Heart left ventricle (tissue), 16 donors: ENCODE measurements around the gene MLKL. TPM values are rescaled to one million over a fixed set of nuclear protein-coding genes. Genes with fewer than 3 reads are reported as not detected.
"Not testable (repeated sequence)": the region's sequence is repeated elsewhere in the genome, so short reads cannot be mapped to it uniquely, and the experiment has no call there.

Source experiments
- ATAC-seq, 4 donors: fragments of 200-7000 bp; cut with Tn5 transposase; one replicate each; pipeline ENCODE4 v1.9.1; 2020 to 2022; ENCODE audit warnings: moderate library complexity in 4 of 4, mild to moderate bottlenecking in 3 of 4, moderate number of reproducible peaks in 1 of 4
- DNase-seq, 5 donors: peaks; one replicate each; pipeline ENCODE4 v3.0.0-alpha.2; 2020
- H3K27ac ChIP-seq, 12 donors: fragments of 200-600 bp; sonication (generic) in 4 of 12; one replicate each; pipeline versions ENCODE4 v1.5.0 to v1.8.0; 2016 to 2022; ENCODE audit warnings: mild to moderate bottlenecking in 2 of 12
- H3K27me3 ChIP-seq, 9 donors: fragments of 200-600 bp; sonication (generic) in 2 of 9; one replicate each; pipeline versions ENCODE4 v1.5.1 to v1.8.0; 2016 to 2022; ENCODE audit warnings: mild to moderate bottlenecking in 3 of 9
- H3K36me3 ChIP-seq, 9 donors: fragments of 200-600 bp; sonication (generic) in 2 of 9; one replicate each; pipeline versions ENCODE4 v1.5.0 to v1.8.0; 2018 to 2022; ENCODE audit warnings: mild to moderate bottlenecking in 2 of 9
- H3K4me1 ChIP-seq, 12 donors: fragments of 200-600 bp; sonication (generic) in 4 of 12; one replicate each; pipeline versions ENCODE4 v1.5.0 to v1.8.0; 2016 to 2022; ENCODE audit warnings: mild to moderate bottlenecking in 3 of 12
- H3K4me3 ChIP-seq, 12 donors: fragments of 200-600 bp; sonication (generic) in 4 of 12; one replicate each; pipeline versions ENCODE4 v1.5.0 to v1.8.0; 2017 to 2022; ENCODE audit warnings: mild to moderate bottlenecking in 9 of 12, moderate library complexity in 4 of 12
- H3K9me3 ChIP-seq, 12 donors: fragments of 200-600 bp; sonication (generic) in 4 of 12; one replicate each; pipeline versions ENCODE4 v1.5.0 to v1.8.0; 2016 to 2022; ENCODE audit warnings: mild to moderate bottlenecking in 1 of 12
- POLR2A ChIP-seq, 2 donors: fragments of 450-650 bp; IDR thresholded peaks; one replicate each; pipeline ENCODE4 v1.6.1; 2017; ENCODE audit warnings: antibody characterized with exemption in 2 of 2, mild to moderate bottlenecking in 2 of 2, moderate library complexity in 2 of 2
- WGBS, 4 donors: extraction: QIAGEN DNeasy Blood & Tissue Kit in 2 of 4; methylation state at CpG; one replicate each; pipeline versions ENCODE4 v1.1.5 to v1.1.7; 2013 to 2018; 5-methylcytosine and 5-hydroxymethylcytosine counted together
- intact Hi-C, 10 donors: fragments of 100-400 bp; cut with DNase I; formaldehyde crosslinking; loops; one replicate each; pipeline versions ENCODE4 v1.11.1 to v1.14.2; 2022
- polyA plus RNA-seq, 2 donors: library from polyadenylated mRNA; stranded (reverse); fragments of 200-250 nt; gene quantifications; one replicate each; pipeline ENCODE4 v1.2.3, GENCODE V29; 2013
- total RNA-seq, 9 donors: library from RNA; depleted of rRNA in 2 of 9; stranded (reverse); fragments of >200 nt in 2 of 9; fragmentation: NEBNext Ultra II Directional in 3 of 9; extraction: Animal tissue kit (Norgen Biotek cat#: 25700) in 3 of 9; gene quantifications; one replicate each; pipeline versions ENCODE4 v1.1.0 to v1.2.4, GENCODE V29; 2016 to 2023
- TF ChIP-seq, protein P1 (sequence below), 12 donors: fragments of 200-600 bp; sonication (generic) in 4 of 12; IDR thresholded peaks; one replicate each; pipeline versions ENCODE4 v1.5.0 to v1.8.0; 2018 to 2022; ENCODE audit warnings: antibody characterized with exemption in 12 of 12, mild to moderate bottlenecking in 5 of 12
- donor health status: ischemic (EF 13 %, LVEDD 7.1; RV severe dilation, severe dysfunction).
- donor health status: healthy with polysubstance abuse.
- donor health status: DM: no; HTN: yes; CAD: no.
- donor health status: DM: no; HTN: no; CAD: no.
- donor health status: ischemic (EF 25% LVEDD 6.9; RV normal size, moderate dysfunction).
- donor health status: ischemic (EF 25% LVEDD 5.7; RV mildly dilated, moderate dysfunction).
- donor health status: healthy.
- donor health status: DM: yes; HTN: yes; CAD: no.
- donor health status: ischemic (EF 35%, LVEDD 5.7; RV mildly dilated, moderate dysfunction).
- donor health status: nonischemic (EF 11% LVEDD 7.7; RV severe dilation, severe dysfunction).
- donor health status: DM: yes; HTN: yes; CAD: no.
- donor health status: PGD.
- donor health status: ischemic (EF 29% LVEDD 5.4; RV normal size, mild dysfunction).
- donor health status: nonischemic (EF 23%, LVEDD 6.1; RV moderate dilation, normal function).

MLKL gene
- total and polyA plus RNA-seq, 11 donors, result 2.2 to 14.9 (median 4.3) TPM

DNA sequence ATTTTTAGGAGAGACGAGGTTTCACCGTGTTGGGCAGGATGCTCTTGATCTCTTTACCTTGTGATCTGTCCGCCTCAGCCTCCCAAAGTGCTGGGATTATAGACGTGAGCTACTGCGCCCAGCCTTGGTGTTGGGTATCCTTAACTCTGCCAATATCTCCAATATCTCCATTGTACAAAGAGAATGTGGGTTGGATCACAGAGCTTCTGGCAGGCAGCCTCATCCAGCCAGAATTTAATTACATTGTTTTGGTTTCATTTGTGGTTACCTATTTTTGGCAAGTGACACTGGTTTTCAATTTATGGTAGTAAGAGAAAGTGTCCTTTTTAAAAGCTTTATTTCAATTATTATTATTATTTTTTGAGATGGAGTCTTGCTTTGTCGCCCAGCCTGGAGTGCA, 20.0 kb downstream of the MLKL start:
- H3K4me3 ChIP-seq, result no peak overlapping the region
- no peak overlapping the region for H3K27ac ChIP-seq
- peaks cover 0 to 97% (median 37%) of the 10 kb centered on the region in 9 donors for H3K36me3 ChIP-seq
- intact Hi-C loops, result no loop called here
- no peak for ATAC-seq
- 76 to 97% (median 95%) methylated on average over 6 of the region's 6 CpGs for whole genome bisulfite sequencing, 4 donors
- no peak for TF ChIP-seq POLR2A (IDR thresholded peaks at IDR 0.05)
- TF ChIP-seq, protein P1, sequence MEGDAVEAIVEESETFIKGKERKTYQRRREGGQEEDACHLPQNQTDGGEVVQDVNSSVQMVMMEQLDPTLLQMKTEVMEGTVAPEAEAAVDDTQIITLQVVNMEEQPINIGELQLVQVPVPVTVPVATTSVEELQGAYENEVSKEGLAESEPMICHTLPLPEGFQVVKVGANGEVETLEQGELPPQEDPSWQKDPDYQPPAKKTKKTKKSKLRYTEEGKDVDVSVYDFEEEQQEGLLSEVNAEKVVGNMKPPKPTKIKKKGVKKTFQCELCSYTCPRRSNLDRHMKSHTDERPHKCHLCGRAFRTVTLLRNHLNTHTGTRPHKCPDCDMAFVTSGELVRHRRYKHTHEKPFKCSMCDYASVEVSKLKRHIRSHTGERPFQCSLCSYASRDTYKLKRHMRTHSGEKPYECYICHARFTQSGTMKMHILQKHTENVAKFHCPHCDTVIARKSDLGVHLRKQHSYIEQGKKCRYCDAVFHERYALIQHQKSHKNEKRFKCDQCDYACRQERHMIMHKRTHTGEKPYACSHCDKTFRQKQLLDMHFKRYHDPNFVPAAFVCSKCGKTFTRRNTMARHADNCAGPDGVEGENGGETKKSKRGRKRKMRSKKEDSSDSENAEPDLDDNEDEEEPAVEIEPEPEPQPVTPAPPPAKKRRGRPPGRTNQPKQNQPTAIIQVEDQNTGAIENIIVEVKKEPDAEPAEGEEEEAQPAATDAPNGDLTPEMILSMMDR (IDR thresholded peaks at IDR 0.05), result no peak
- H3K9me3 ChIP-seq, result no peaks in the 10 kb centered on the region
- no peak for DNase-seq
- H3K4me1 ChIP-seq, result no peaks in the 10 kb centered on the region
- no peaks in the 10 kb centered on the region for H3K27me3 ChIP-seq

GRCh38 chr16:74679983-74680382, 20.7 kb downstream of the MLKL start:
- Histone ChIP-seq H3K27ac (no peak overlapping the region), H3K4me1 (no peaks in the 10 kb centered on the region), H3K27me3 (no peaks in the 10 kb centered on the region), H3K36me3 (peaks cover 0 to 97% (median 42%) of the 10 kb centered on the region in 9 donors), H3K9me3 (no peaks in the 10 kb centered on the region), H3K4me3 (no peak overlapping the region)
- no peak for TF ChIP-seq POLR2A (IDR thresholded peaks at IDR 0.05)
- DNase-seq (no peak), ATAC-seq (no peak)
- 35 to 65% (median 46%) methylated on average over 2 of the region's 2 CpGs for WGBS, 4 donors
- intact Hi-C loops, result no loop called here

- TF ChIP-seq, protein P1 (IDR thresholded peaks at IDR 0.05), result no peak
- TF ChIP-seq POLR2A (IDR thresholded peaks at IDR 0.05), result no peak
- ATAC-seq (no peak), DNase-seq (no peak)
- peaks cover 0 to 99% (median 53%) of the 10 kb centered on the region in 9 donors for H3K36me3 ChIP-seq
- no peaks in the 10 kb centered on the region for H3K9me3 ChIP-seq
- H3K4me1 ChIP-seq, result no peaks in the 10 kb centered on the region
- no peak overlapping the region for H3K27ac ChIP-seq
- H3K4me3 ChIP-seq, result no peak overlapping the region
- no peaks in the 10 kb centered on the region for H3K27me3 ChIP-seq
- WGBS, 4 donors, result 91 to 97% (median 94%) methylated on average over 4 of the region's 4 CpGs
- intact Hi-C loops, result no loop called here
Observed at GRCh38 chr16:74677868-74678267, 22.8 kb downstream of the MLKL start.

- no peak for ATAC-seq
- H3K27me3 ChIP-seq, result no peaks in the 10 kb centered on the region
- no peak overlapping the region for H3K27ac ChIP-seq
- TF ChIP-seq, protein P1 (IDR thresholded peaks at IDR 0.05), result no peak
- TF ChIP-seq POLR2A (IDR thresholded peaks at IDR 0.05), result no peak
- no peaks in the 10 kb centered on the region for H3K9me3 ChIP-seq
- intact Hi-C loops, result no loop called here
- H3K36me3 ChIP-seq, result peaks cover 0 to 76% (median 35%) of the 10 kb centered on the region in 9 donors
- H3K4me1 ChIP-seq, result no peaks in the 10 kb centered on the region
- H3K4me3 ChIP-seq, result no peak overlapping the region
- 71 to 84% (median 74%) methylated on average over 3 of the region's 3 CpGs for WGBS, 4 donors
- no peak for DNase-seq
Observed at GRCh38 chr16:74673876-74674275, 26.8 kb downstream of the MLKL start.

- H3K27ac ChIP-seq, intact Hi-C loops, H3K27me3 ChIP-seq, H3K9me3 ChIP-seq, ATAC-seq, H3K4me3 ChIP-seq, DNase-seq: not testable (repeated sequence)
- 96 to 98% (median 97%) methylated on average over 10 of the region's 10 CpGs for WGBS, 4 donors
- Histone ChIP-seq H3K4me1 (peaks cover 0 to 20% (median 8%) of the 10 kb centered on the region in 12 donors), H3K36me3 (peaks cover 0 to 38% (median 23%) of the 10 kb centered on the region in 9 donors)
Observed at GRCh38 chr16:74668877-74669276, 31.8 kb downstream of the MLKL start.
